Peyer's patch (tissue), 4 donors: ENCODE measurements around the gene ILF2.

ENCODE experiments used
- POLR2A ChIP-seq, 2 donors: fragments of 450-650 bp; IDR thresholded peaks; one replicate each; pipeline ENCODE4 v1.5.1; 2017; ENCODE audit warnings: antibody characterized with exemption in 2 of 2, mild to moderate bottlenecking in 2 of 2, moderate library complexity in 2 of 2
- TF ChIP-seq, protein P1 (sequence below), 6 experiments: fragments of 450-650 bp in 4 of 6; fragments of 200-600 bp in 2 of 6; sonication (generic) in 1 of 6; IDR thresholded peaks; one replicate each; pipeline ENCODE4 v1.5.1; 2017 to 2019; ENCODE audit warnings: antibody characterized with exemption in 6 of 6, mild to moderate bottlenecking in 3 of 6, moderate library complexity in 1 of 6

- TF ChIP-seq, protein P1, sequence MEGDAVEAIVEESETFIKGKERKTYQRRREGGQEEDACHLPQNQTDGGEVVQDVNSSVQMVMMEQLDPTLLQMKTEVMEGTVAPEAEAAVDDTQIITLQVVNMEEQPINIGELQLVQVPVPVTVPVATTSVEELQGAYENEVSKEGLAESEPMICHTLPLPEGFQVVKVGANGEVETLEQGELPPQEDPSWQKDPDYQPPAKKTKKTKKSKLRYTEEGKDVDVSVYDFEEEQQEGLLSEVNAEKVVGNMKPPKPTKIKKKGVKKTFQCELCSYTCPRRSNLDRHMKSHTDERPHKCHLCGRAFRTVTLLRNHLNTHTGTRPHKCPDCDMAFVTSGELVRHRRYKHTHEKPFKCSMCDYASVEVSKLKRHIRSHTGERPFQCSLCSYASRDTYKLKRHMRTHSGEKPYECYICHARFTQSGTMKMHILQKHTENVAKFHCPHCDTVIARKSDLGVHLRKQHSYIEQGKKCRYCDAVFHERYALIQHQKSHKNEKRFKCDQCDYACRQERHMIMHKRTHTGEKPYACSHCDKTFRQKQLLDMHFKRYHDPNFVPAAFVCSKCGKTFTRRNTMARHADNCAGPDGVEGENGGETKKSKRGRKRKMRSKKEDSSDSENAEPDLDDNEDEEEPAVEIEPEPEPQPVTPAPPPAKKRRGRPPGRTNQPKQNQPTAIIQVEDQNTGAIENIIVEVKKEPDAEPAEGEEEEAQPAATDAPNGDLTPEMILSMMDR (IDR thresholded peaks at IDR 0.05) = peak in 4 of 6 experiments; percentile 7 to 33 (median 24)
- TF ChIP-seq POLR2A (IDR thresholded peaks at IDR 0.05) = peak; percentile 54 to 60
These were observed 12.2 kb downstream of the ILF2 start, which contains the start of gene SNAPIN for GRCh38 chr1:153658400-153659174.
